Fibroblast of pulmonary artery (primary cell): ENCODE results near the gene F3.

Experiments
- DNase-seq: peaks from one replicate; pipeline ENCODE4 v3.0.0-alpha.2; 2010; ENCODE audit warnings: low read depth
- H3K4me3 ChIP-seq: replicated peaks from 2 replicates; pipeline ENCODE4 v1.5.1; 2011; ENCODE audit warnings: low read depth, mild to moderate bottlenecking, control low read depth, low read length, moderate library complexity
- CTCF ChIP-seq: IDR thresholded peaks from 2 replicates; pipeline ENCODE4 v1.5.1; 2011; ENCODE audit warnings: mild to moderate bottlenecking, control low read depth, low read length, inconsistent platforms; ENCODE audit errors: missing control alignments

F3 gene

DNA sequence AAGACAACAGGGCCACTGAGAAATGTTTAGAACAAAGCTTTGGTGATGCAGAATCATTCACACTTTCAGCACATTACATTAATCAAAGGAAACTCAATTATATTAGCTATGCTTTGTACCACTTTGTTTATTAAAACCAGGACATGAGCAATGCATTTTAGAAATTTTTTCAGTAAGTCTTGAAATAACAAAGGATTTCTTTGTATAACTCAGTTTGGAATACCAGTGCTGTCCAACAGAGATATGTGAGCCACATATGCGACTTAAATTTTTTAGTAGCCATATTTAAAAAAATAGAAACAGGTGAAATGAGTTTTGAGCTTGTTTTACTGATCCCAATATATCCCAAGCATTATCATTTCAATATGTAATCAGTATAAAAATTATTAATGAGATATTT lies 18.8 kb upstream of the F3 start:
- TF ChIP-seq CTCF: no peak
- no peak overlapping the region for H3K4me3 ChIP-seq
- DNase-seq: no peak

DNA sequence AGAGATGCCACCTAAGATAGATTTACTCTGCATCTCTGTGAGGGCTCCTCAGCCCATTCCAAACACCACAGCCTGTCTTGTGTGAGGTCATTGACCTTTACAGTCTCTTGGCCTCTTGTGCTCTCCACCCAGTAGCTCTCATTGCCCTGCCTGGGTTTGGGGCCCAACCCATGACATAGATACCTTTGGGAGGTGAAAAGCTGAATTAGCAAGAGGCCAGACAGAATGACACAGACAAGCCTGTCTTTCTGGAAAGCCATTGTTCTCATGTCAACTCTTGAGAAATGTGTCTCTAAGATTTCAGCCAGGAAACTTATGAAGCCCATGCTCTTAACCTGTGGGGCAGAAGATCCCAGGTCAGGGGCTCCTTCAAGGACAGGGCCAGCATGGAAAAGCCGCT lies 18.4 kb upstream of the F3 start:
- H3K4me3 ChIP-seq: no peak overlapping the region
- no peak for DNase-seq
- no peak for TF ChIP-seq CTCF

DNA sequence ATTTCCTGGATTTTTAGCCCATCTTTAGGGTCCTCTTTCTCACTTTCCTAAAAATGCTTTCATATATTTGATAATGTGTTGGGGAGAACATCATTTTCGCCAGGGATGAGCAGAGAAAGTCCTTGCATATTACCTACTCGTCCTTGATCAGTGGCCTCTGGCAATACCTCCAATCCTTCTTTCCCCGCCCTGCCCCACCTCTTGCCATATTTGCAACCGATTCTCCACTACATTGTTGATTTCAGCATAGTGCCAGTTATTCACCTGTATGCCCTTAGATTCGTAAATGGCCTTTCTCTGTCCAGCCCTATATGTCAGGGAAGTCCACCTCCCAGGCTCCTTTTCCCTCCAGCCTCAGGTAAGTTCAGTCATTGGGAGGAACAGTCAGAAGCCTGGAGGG lies 13.5 kb upstream of the F3 start:
- H3K4me3 ChIP-seq: no peak overlapping the region
- no peak for DNase-seq
- TF ChIP-seq CTCF: no peak

DNA sequence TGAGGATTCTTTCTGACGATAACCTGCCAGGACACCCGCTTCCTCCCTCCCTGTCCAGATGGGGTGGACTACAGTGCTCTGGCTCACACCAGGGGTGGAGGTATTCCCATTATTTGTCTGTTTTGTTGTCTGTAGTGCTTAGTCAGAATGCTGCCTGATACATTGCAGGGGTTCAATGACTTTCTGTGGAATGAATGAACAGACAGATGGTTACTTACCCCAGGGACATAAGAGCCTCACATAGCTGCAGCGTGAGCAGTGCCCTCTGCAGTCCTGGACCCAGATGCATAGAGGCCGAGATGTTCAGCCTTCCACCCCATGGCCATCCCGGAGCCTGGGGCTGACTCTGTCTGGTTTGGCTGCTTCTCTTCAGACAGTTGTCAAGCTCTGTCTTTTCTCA lies 13.0 kb upstream of the F3 start:
- no peak overlapping the region for H3K4me3 ChIP-seq
- TF ChIP-seq CTCF: no peak
- no peak for DNase-seq

DNA sequence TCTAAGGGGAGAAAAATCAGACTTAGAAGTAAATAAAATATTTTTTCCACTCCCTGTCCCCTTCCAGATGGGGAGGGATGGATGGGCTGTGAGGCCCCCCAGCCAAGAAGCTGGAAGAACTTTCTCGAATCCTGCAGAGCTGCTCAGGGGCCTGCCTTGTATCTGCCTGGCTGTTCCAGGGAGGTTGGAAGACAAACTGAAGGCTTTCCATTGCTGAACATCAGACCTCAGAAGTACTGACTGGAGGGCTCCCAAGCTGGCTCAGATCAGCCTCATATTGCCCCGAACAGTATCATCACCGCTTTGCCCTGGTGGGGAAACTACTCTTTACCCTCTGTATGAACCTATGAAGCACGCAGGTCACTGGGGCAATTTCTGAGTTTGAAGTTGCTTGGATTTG lies 12.4 kb upstream of the F3 start:
- TF ChIP-seq CTCF: no peak
- DNase-seq: no peak
- no peak overlapping the region for H3K4me3 ChIP-seq

GRCh38 chr1:94553323-94553730 lies 11.8 kb upstream of the F3 start:
- no peak for DNase-seq
- H3K4me3 ChIP-seq: no peak overlapping the region
- no peak for TF ChIP-seq CTCF

DNA sequence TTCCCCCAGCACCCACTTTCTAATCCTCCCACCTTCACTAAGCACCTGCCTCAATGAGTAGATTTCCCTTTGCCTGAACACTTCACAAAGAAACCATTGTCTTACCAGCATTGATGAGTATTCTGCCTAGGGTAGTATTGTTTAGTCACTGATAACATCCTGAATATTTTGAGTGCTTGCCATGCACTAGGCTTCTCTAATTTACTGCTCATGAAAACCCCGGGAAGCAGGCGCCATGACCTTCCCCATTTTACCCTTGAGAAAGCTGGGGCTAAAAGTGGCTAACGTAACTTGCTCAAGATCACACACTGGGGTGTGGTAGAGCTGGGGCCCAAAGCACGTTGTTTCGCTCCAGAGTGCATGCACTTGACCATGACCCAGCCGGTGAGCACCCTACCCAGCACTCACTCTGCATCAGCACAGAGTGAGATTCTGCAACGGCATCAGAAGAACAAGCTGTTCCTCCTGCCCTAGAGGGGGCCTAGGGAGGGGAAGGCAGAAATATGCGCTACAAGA lies 10.6 kb upstream of the F3 start:
- TF ChIP-seq CTCF: no peak
- no peak overlapping the region for H3K4me3 ChIP-seq
- DNase-seq: no peak
